Uterus (tissue), 4 donors: Measurements from ENCODE around the gene AFG1L. TPM values are rescaled to one million over a fixed set of nuclear protein-coding genes. Genes with fewer than 3 reads are reported as not detected.

Experiments
- DNase-seq, 2 donors: peaks; one replicate each; pipeline ENCODE4 v3.0.0-alpha.2; 2019 to 2020
- H3K27ac ChIP-seq, 2 donors: fragments of 200-600 bp; sonication (generic); 1 replicate in 1 of 2; 2 replicates in 1 of 2; pipeline ENCODE4 v1.5.1; 2016 to 2018
- H3K27me3 ChIP-seq, 2 donors: fragments of 200-600 bp; sonication (generic); one replicate each; pipeline ENCODE4 v1.5.1; 2018 to 2019; ENCODE audit warnings: control low read depth in 1 of 2
- H3K36me3 ChIP-seq, 2 donors: fragments of 200-600 bp; sonication (generic); one replicate each; pipeline ENCODE4 v1.5.1; 2019; ENCODE audit warnings: control low read depth in 1 of 2
- H3K4me1 ChIP-seq, 2 donors: fragments of 200-600 bp; sonication (generic); one replicate each; pipeline ENCODE4 v1.5.1; 2018 to 2019; ENCODE audit warnings: control low read depth in 1 of 2
- H3K4me3 ChIP-seq, 2 donors: fragments of 200-600 bp; sonication (generic); 1 replicate in 1 of 2; 2 replicates in 1 of 2; pipeline ENCODE4 v1.5.1; 2018 to 2019; ENCODE audit warnings: mild to moderate bottlenecking in 1 of 2
- H3K9me3 ChIP-seq, 2 donors: fragments of 200-600 bp; sonication (generic); one replicate each; pipeline ENCODE4 v1.5.1; 2019; ENCODE audit warnings: control low read depth in 1 of 2
- CTCF ChIP-seq, 4 experiments: fragments of 200-600 bp in 2 of 4; fragments of 450-650 bp in 2 of 4; sonication (generic) in 2 of 4; IDR thresholded peaks; one replicate each; pipeline ENCODE4 v1.5.1; 2016 to 2019; ENCODE audit warnings: antibody characterized with exemption in 4 of 4, mild to moderate bottlenecking in 2 of 4, moderate library complexity in 1 of 4
- POLR2A ChIP-seq, 2 donors: fragments of 450-650 bp; IDR thresholded peaks; one replicate each; pipeline ENCODE4 v1.6.1; 2016; ENCODE audit warnings: antibody characterized with exemption in 2 of 2, mild to moderate bottlenecking in 1 of 2, moderate library complexity in 1 of 2
- intact Hi-C: fragments of 100-400 bp; cut with DNase I; formaldehyde crosslinking; loops from one replicate; pipeline ENCODE4 v1.15.1; 2023; ENCODE audit warnings: low total_unique reads
- total RNA-seq, 4 donors: library from RNA; depleted of rRNA in 3 of 4; stranded (reverse); fragments of >200 nt in 3 of 4; gene quantifications; one replicate each; pipeline versions ENCODE4 v1.1.0 to v1.2.4, GENCODE V29; 2014 to 2023
- donor health status: DM: yes; HTN: yes; CAD: no.

Gene AFG1L
- total RNA-seq, 4 donors from 2014 or later = under 0.01 to 9.4 (median 5.2) TPM

DNA sequence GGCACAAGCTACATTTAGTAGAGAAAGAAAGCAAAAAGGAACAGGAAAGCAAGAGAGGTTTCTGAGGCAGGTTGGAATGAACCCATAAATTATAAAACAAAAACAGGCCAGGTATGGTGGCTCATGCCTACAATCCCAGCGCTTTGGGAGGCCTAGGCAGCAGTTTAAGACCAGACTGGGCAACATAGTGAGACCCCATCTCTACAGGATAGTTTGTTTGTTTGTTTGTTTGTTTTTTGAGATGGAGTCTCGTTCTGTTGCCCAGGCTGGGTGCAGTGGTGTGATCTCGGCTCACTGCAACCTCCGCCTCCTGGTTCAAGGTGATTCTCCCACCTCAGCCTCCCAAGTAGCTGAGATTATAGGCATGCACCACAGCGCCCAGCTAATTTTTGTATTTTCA lies 49.0 kb downstream of the AFG1L start:
- no peaks in the 10 kb centered on the region for H3K9me3 ChIP-seq
- no peaks in the 10 kb centered on the region for H3K36me3 ChIP-seq
- DNase-seq = no peak
- H3K4me3 ChIP-seq = no peak overlapping the region
- intact Hi-C loops = no loop called here
- no peaks in the 10 kb centered on the region for H3K27me3 ChIP-seq
- no peak for TF ChIP-seq POLR2A (IDR thresholded peaks at IDR 0.05)
- TF ChIP-seq CTCF (IDR thresholded peaks at IDR 0.05) = no peak
- no peak overlapping the region for H3K27ac ChIP-seq
- H3K4me1 ChIP-seq = no peaks in the 10 kb centered on the region

DNA sequence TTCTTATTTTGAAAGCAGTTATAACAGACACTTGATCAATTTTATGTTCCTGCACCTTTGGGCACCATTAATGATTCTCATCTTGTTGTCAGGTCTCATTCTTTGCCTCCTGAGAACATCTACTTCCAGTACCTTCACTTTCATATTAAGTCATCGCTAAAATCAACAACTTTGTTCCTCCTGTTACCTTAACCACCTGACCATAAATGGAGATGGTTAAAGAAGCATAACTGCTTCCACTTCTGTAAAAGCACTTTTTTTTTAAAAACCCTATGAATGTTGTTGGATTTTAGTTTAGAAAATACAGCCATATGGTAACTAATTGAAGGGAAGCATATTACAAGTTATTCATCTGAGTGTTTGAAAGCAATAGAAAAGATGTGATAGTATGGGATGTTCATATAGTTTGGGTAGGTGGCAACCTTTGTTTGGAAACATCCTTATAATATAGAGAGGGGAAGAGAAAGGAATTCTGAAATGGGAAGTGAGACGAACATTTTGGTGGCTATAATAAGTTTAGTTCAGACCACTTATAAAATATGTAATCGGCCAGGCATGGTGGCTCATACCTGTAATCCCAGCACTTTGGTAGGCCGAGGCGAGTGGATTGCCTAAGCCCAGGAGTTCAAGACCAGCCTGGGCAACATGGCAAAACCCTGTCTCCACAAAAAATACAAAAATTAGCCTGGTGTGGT lies 53.9 kb downstream of the AFG1L start:
- Histone ChIP-seq H3K27me3 (no peaks in the 10 kb centered on the region), H3K4me3 (no peak overlapping the region), H3K27ac (no peak overlapping the region), H3K4me1 (no peaks in the 10 kb centered on the region), H3K36me3 (no peaks in the 10 kb centered on the region), H3K9me3 (no peaks in the 10 kb centered on the region)
- intact Hi-C loops = no loop called here
- TF ChIP-seq POLR2A (IDR thresholded peaks at IDR 0.05) = no peak
- TF ChIP-seq CTCF (IDR thresholded peaks at IDR 0.05) = no peak
- DNase-seq = no peak

DNA sequence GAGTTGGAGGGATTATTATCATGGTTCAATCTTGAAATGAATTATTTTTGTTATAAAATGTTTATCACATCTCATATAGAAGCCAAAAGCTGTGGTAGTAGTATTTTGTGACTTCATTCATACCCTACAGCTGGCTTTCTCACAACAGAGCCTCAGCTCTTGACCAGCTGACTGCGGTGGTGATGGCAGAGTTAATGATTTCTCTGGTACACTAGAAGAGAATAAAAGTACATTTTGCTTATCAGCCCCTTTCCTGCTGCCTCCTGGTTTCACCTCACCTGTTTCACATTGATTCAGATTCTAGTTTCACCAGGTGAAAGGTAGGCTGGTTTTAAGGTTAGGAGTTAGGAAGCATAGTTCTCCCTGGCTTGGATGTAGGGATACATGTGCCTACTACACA lies 55.7 kb downstream of the AFG1L start:
- Histone ChIP-seq H3K9me3 (no peaks in the 10 kb centered on the region), H3K36me3 (no peaks in the 10 kb centered on the region), H3K4me3 (no peak overlapping the region), H3K4me1 (no peaks in the 10 kb centered on the region), H3K27ac (no peak overlapping the region), H3K27me3 (no peaks in the 10 kb centered on the region)
- intact Hi-C loops = no loop called here
- DNase-seq = no peak
- no peak for TF ChIP-seq POLR2A (IDR thresholded peaks at IDR 0.05)
- no peak for TF ChIP-seq CTCF (IDR thresholded peaks at IDR 0.05)

- TF ChIP-seq POLR2A (IDR thresholded peaks at IDR 0.05) = no peak
- no peak for TF ChIP-seq CTCF (IDR thresholded peaks at IDR 0.05)
- no peak overlapping the region for H3K4me3 ChIP-seq
- intact Hi-C loops = no loop called here
These were observed 59.0 kb downstream of the AFG1L start for GRCh38 chr6:108353853-108354252.

DNA sequence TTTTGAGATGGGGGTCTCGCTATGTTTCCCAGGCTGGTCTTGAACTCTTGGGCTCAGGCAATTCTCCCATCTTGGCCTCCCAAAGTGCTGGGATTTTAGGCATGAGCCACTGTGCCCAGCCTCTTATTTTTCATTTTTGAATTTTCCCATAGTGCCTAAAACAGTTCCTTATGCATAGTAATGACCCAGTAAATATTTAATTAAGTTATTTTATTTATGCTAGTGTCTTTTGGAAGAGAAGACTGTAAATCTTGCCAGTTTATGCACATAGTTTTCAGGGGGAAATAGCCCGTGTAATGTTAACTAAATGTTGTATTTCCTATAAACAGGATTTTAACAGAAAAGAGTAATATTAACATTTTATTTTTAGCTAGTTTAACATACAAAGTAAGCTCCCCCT lies 60.3 kb downstream of the AFG1L start:
- Histone ChIP-seq H3K4me3 (no peak overlapping the region), H3K27ac (no peak overlapping the region), H3K36me3 (no peaks in the 10 kb centered on the region), H3K4me1 (no peaks in the 10 kb centered on the region), H3K27me3 (no peaks in the 10 kb centered on the region), H3K9me3 (no peaks in the 10 kb centered on the region)
- intact Hi-C loops = no loop called here
- no peak for TF ChIP-seq POLR2A (IDR thresholded peaks at IDR 0.05)
- no peak for TF ChIP-seq CTCF (IDR thresholded peaks at IDR 0.05)
- DNase-seq = no peak

More at GRCh38 chr6:108353853-108354252, 59.0 kb downstream of the AFG1L start:
- Histone ChIP-seq H3K4me1 (no peaks in the 10 kb centered on the region), H3K27ac (no peak overlapping the region), H3K9me3 (no peaks in the 10 kb centered on the region), H3K36me3 (no peaks in the 10 kb centered on the region), H3K27me3 (no peaks in the 10 kb centered on the region)
- no peak for DNase-seq
